Karpas-422 (cell line): ENCODE results near the gene CEP162. TPM values are rescaled to one million over a fixed set of nuclear protein-coding genes. Genes with fewer than 3 reads are reported as not detected.

ENCODE experiments used
- DNase-seq: peaks from one replicate; pipeline ENCODE4 v3.0.0-alpha.2; 2015
- H2AFZ ChIP-seq: fragments of 200-600 bp; sonication (generic); 2 replicates; pipeline ENCODE4 v1.6.1; 2014; ENCODE audit warnings: antibody characterized with exemption, low read length, mixed read lengths
- H3K27ac ChIP-seq: fragments of 200-600 bp; sonication (generic); 2 replicates; pipeline ENCODE4 v1.5.1; 2014; ENCODE audit warnings: mild to moderate bottlenecking, low read length, moderate library complexity
- H3K27me3 ChIP-seq: fragments of 200-600 bp; sonication (generic); 2 replicates; pipeline ENCODE4 v1.6.1; 2014; ENCODE audit warnings: low read length, mixed read lengths
- H3K36me3 ChIP-seq: fragments of 200-600 bp; sonication (generic); 2 replicates; pipeline ENCODE4 v1.6.1; 2014; ENCODE audit warnings: low read length, mixed read lengths; ENCODE audit not compliant: insufficient read depth
- H3K4me1 ChIP-seq: fragments of 200-600 bp; sonication (generic); 2 replicates; pipeline ENCODE4 v1.6.1; 2014; ENCODE audit warnings: mild to moderate bottlenecking, low read length, mixed read lengths
- H3K4me2 ChIP-seq: fragments of 200-600 bp; sonication (generic); 2 replicates; pipeline ENCODE4 v1.6.1; 2014; ENCODE audit warnings: low read length, low read depth, mild to moderate bottlenecking; ENCODE audit not compliant: poor library complexity, severe bottlenecking
- H3K4me3 ChIP-seq: fragments of 200-600 bp; sonication (generic); 2 replicates; pipeline ENCODE4 v1.5.1; 2014; ENCODE audit warnings: mild to moderate bottlenecking, antibody characterized with exemption, low read length, mixed read lengths
- H3K79me2 ChIP-seq: fragments of 200-600 bp; sonication (generic); 2 replicates; pipeline ENCODE4 v1.6.1; 2014; ENCODE audit warnings: mild to moderate bottlenecking, low read length, mixed read lengths
- H3K9ac ChIP-seq: fragments of 200-600 bp; sonication (generic); 2 replicates; pipeline ENCODE4 v1.6.0; 2014; ENCODE audit warnings: low read length
- H3K9me2 ChIP-seq: fragments of 200-600 bp; sonication (generic), shearing (Covaris generic); replicated peaks from 2 replicates; pipeline ENCODE4 v1.6.0; 2014; ENCODE audit warnings: mild to moderate bottlenecking, low read length, moderate library complexity; ENCODE audit not compliant: insufficient read depth
- H3K9me3 ChIP-seq: fragments of 300-700, 200-600 bp; sonication (generic); 2 replicates; pipeline ENCODE4 v1.6.1; 2014; ENCODE audit warnings: low read length, mixed read lengths
- H4K20me1 ChIP-seq: fragments of 200-600 bp; sonication (generic); 2 replicates; pipeline ENCODE4 v1.6.1; 2014; ENCODE audit warnings: mild to moderate bottlenecking, antibody characterized with exemption, low read length, low read depth; ENCODE audit not compliant: insufficient read depth
- total RNA-seq: library from RNA; depleted of rRNA; stranded (reverse); fragments of >200 nt; shearing (Covaris generic); gene quantifications from 2 replicates; pipeline ENCODE4 v1.2.3, GENCODE V29; 2014; ENCODE audit warnings: low replicate concordance

Gene CEP162
- total RNA-seq, 1 experiment from 2014 or later = 7.5 TPM

DNA sequence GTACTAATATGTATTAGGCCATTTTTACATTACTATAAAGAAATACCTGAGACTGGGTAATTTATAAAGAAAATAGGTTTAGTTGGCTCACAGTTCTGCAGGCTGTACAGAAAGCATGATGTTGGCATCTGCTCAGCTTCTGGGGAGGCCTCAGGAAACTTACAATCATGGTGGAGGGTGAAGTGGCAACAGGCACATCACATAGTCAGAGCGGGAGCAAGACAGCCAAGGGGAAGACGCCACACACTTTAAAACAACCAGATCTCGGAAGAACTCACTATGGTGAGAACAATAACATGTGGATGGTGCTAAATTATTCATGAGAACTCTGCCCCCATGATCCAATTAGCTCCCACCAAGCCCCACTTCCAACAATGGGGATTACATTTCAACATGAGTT lies 41.3 kb upstream of the CEP162 start:
- no peak overlapping the region for H3K27ac ChIP-seq
- no peaks in the 10 kb centered on the region for H3K36me3 ChIP-seq
- no peak overlapping the region for H3K4me2 ChIP-seq
- H3K4me3 ChIP-seq = no peak overlapping the region
- H3K9ac ChIP-seq = no peak overlapping the region
- no peaks in the 10 kb centered on the region for H3K79me2 ChIP-seq
- no peak overlapping the region for H2AFZ ChIP-seq
- no peaks in the 10 kb centered on the region for H4K20me1 ChIP-seq
- no peak for DNase-seq
- no peaks in the 10 kb centered on the region for H3K9me2 ChIP-seq
- no peaks in the 10 kb centered on the region for H3K4me1 ChIP-seq
- no peaks in the 10 kb centered on the region for H3K27me3 ChIP-seq
- no peaks in the 10 kb centered on the region for H3K9me3 ChIP-seq

DNA sequence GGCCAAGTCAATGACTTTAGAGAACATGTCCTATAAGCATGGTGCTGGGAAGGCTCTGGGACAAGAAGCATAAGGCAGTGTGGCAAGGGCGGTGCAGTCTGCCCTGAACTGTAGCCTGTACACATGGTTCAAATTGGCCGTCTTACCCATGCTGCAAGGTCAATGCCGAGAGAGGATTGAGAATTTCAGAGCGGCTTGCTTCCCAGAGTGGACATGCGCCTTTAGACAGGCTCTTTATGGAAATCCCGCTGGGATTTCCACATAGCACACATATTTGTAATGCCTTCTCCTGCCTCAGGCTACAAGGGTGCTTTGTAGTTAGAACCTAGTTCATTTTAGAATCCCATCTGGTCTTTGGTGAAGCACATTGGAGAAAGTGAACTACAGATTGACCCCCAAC lies 36.1 kb upstream of the CEP162 start:
- no peaks in the 10 kb centered on the region for H3K79me2 ChIP-seq
- H3K9me2 ChIP-seq = no peaks in the 10 kb centered on the region
- H2AFZ ChIP-seq = no peak overlapping the region
- no peaks in the 10 kb centered on the region for H3K36me3 ChIP-seq
- H3K27me3 ChIP-seq = no peaks in the 10 kb centered on the region
- no peaks in the 10 kb centered on the region for H4K20me1 ChIP-seq
- no peak overlapping the region for H3K9ac ChIP-seq
- no peak overlapping the region for H3K4me2 ChIP-seq
- DNase-seq = no peak
- H3K4me1 ChIP-seq = peaks cover 3% of the 10 kb centered on the region; the same call in 1 of the 2 replicates
- no peaks in the 10 kb centered on the region for H3K9me3 ChIP-seq
- no peak overlapping the region for H3K27ac ChIP-seq
- H3K4me3 ChIP-seq = no peak overlapping the region

DNA sequence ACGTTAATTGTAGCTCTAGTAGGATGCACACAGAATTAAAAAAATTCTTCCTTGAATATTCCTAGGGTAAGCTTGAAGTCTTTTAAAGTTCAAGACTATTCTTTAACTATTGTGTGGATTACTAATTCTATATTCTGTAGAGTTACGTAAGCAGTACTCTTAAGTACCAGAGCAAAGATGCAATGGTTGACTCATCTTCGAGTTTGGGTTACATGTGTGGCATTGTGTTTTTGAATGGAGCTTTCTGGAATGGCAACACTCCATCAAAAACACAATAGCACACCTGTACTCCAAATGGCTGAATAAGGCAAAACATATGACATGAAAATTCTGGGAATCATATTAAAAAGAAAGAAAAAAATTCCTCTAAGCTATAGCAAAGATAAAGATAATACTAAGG lies 33.5 kb upstream of the CEP162 start:
- H4K20me1 ChIP-seq = no peaks in the 10 kb centered on the region
- no peak overlapping the region for H3K4me2 ChIP-seq
- no peak for DNase-seq
- H3K27ac ChIP-seq = no peak overlapping the region
- H3K79me2 ChIP-seq = no peaks in the 10 kb centered on the region
- H3K9me2 ChIP-seq = no peaks in the 10 kb centered on the region
- H3K27me3 ChIP-seq = no peaks in the 10 kb centered on the region
- no peaks in the 10 kb centered on the region for H3K36me3 ChIP-seq
- H3K9ac ChIP-seq = no peak overlapping the region
- H3K4me3 ChIP-seq = no peak overlapping the region
- no peaks in the 10 kb centered on the region for H3K9me3 ChIP-seq
- no peak overlapping the region for H2AFZ ChIP-seq
- peaks cover 19% of the 10 kb centered on the region for H3K4me1 ChIP-seq

DNA sequence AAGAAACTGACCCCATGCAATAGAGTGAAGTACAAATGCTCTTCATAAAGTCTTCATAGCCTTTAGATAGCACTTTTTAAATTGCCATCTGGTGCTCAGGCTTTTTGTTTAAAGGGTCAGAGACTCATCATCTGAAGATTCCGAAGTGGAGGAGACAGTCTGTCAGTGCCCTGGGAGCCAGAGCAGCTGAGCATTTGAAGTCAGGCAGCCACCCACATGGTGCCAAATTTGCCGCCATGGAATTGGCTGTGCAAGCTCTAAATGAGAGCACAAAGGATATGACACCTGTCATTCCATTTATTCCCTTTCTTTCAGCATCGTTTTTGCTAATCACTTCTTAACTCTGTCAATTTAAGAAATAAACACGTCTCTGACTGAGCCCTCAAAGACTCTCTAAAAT lies 32.8 kb upstream of the CEP162 start:
- Histone ChIP-seq H3K36me3 (no peaks in the 10 kb centered on the region), H3K4me1 (peaks cover 19% of the 10 kb centered on the region), H3K9me2 (no peaks in the 10 kb centered on the region), H3K27me3 (no peaks in the 10 kb centered on the region), H3K9me3 (no peaks in the 10 kb centered on the region), H3K27ac (no peak overlapping the region), H3K79me2 (no peaks in the 10 kb centered on the region), H3K4me3 (no peak overlapping the region), H3K4me2 (no peak overlapping the region), H4K20me1 (no peaks in the 10 kb centered on the region), H2AFZ (no peak overlapping the region), H3K9ac (no peak overlapping the region)
- DNase-seq = no peak

DNA sequence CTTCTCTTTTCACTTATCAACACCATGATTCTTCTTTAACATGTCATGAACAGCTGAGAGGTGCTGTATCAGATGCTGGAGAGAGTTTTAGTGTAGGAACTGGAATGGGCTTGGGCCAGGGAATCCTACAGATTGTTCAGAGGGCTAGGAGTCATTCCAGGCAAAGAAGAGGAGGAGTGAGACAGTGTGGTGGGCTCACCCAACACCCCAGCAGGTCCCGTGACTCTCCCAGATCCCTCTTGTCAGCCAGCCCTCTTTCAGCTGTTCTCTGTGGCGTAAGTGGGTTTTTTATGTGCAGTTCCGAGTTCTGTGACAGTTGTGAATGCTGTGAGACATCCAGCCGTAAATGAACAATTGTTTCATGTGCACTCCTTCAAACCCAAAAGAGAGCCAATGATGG lies 31.4 kb upstream of the CEP162 start:
- H4K20me1 ChIP-seq = no peaks in the 10 kb centered on the region
- peak overlapping the region; percentile 29; the same call in 1 of the 2 replicates for H2AFZ ChIP-seq
- H3K27ac ChIP-seq = no peak overlapping the region
- H3K9me2 ChIP-seq = no peaks in the 10 kb centered on the region
- peak overlapping the region; percentile 46 for H3K4me2 ChIP-seq
- no peaks in the 10 kb centered on the region for H3K9me3 ChIP-seq
- no peak for DNase-seq
- H3K79me2 ChIP-seq = no peaks in the 10 kb centered on the region
- H3K9ac ChIP-seq = no peak overlapping the region
- H3K4me1 ChIP-seq = peaks cover 19% of the 10 kb centered on the region
- peak overlapping the region; percentile 20; the same call in 1 of the 2 replicates for H3K4me3 ChIP-seq
- no peaks in the 10 kb centered on the region for H3K36me3 ChIP-seq
- H3K27me3 ChIP-seq = no peaks in the 10 kb centered on the region

DNA sequence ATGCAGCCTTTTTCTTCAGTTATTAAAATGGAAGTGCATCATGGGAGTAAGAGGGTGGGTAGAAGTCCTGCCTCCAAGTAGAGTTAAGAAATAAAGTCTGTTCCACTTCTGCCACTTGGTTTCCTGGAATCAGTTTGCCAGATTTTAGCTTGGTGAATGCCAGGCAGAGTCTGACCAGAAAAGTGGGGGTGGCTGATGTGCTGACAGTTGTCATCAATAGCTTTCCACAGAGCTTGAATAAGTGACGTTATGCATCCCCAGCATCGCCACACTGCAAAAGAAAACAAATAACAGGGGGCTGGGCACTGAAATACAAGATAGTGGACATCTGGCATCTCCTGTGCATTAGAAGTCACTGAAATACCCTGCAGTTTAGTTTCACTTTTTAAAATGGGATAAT lies 30.8 kb upstream of the CEP162 start:
- Histone ChIP-seq H3K27ac (no peak overlapping the region), H3K9ac (0 out of 2 replicates have a peak overlapping the region, but pooled peaks have one; percentile 24), H3K36me3 (no peaks in the 10 kb centered on the region), H3K27me3 (no peaks in the 10 kb centered on the region), H3K9me3 (no peaks in the 10 kb centered on the region), H3K9me2 (no peaks in the 10 kb centered on the region), H3K4me2 (peak overlapping the region; percentile 46), H3K4me1 (peaks cover 19% of the 10 kb centered on the region), H3K79me2 (no peaks in the 10 kb centered on the region), H4K20me1 (no peaks in the 10 kb centered on the region), H2AFZ (peak overlapping the region; percentile 29; the same call in 1 of the 2 replicates), H3K4me3 (peak overlapping the region; percentile 20; the same call in 1 of the 2 replicates)
- no peak for DNase-seq

DNA sequence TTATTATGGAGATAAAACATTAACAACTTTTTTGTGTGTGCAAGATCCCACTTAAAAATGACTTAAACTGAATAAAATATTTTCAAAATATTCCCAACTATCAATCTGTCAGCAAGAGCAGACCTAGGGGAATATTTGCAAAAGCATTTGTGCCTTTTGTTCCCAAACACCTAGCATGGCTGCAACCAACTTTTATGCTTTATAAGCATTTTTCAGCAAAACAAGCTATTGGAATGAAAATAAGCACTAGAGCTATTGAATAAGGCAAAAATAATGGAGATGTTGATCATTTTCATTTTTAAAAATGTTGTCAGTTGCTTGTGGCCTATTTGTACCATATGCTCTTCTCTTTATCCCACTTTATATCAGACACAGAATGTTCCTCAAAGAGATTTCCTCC lies 28.2 kb upstream of the CEP162 start:
- Histone ChIP-seq H3K4me2 (no peak overlapping the region), H3K27ac (no peak overlapping the region), H3K36me3 (no peaks in the 10 kb centered on the region), H3K9me3 (no peaks in the 10 kb centered on the region), H3K9ac (no peak overlapping the region), H3K9me2 (no peaks in the 10 kb centered on the region), H3K4me1 (peaks cover 19% of the 10 kb centered on the region), H4K20me1 (no peaks in the 10 kb centered on the region), H3K27me3 (no peaks in the 10 kb centered on the region), H3K4me3 (no peak overlapping the region), H2AFZ (no peak overlapping the region), H3K79me2 (no peaks in the 10 kb centered on the region)
- DNase-seq = no peak

DNA sequence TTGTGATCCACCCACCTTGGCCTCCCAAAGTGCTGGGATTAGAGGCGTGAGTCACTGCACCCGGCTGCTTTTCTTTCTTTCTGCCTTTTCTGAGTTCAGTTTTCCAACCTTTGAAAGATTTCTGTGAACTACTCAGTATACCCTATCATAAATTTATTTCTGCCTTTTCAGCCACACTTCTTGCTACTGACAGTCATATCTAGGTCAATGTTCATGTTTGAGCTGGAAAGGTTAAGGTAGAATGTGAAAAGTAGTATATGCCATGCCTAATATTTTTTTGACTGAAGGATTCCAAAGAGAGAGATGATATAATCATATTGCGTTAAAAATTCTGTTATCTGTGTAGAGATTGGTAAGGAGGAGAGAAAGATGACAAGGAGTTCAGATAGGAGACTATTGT lies 25.9 kb upstream of the CEP162 start:
- Histone ChIP-seq H4K20me1 (no peaks in the 10 kb centered on the region), H3K27ac (no peak overlapping the region), H3K4me1 (peaks cover 30% of the 10 kb centered on the region), H3K4me2 (no peak overlapping the region), H3K36me3 (no peaks in the 10 kb centered on the region), H3K9me2 (no peaks in the 10 kb centered on the region), H3K9ac (no peak overlapping the region), H3K4me3 (no peak overlapping the region), H3K79me2 (no peaks in the 10 kb centered on the region), H3K27me3 (no peaks in the 10 kb centered on the region), H3K9me3 (no peaks in the 10 kb centered on the region), H2AFZ (no peak overlapping the region)
- DNase-seq = no peak
